PFSK-1 (cell line): ENCODE measurements around the gene MORN1.
A peak's percentile ranks its signal among the peaks of the same experiment; 100 is the strongest.

Experiments
- FOXP2 ChIP-seq: optimal IDR thresholded peaks from 2 replicates; pipeline ENCODE3; 2011; ENCODE audit warnings: borderline replicate concordance, control low read depth, inconsistent platforms; ENCODE audit not compliant: insufficient read depth; ENCODE audit errors: extremely low read length, extremely low read depth
- POLR2AphosphoS5 ChIP-seq: IDR thresholded peaks from 2 replicates; pipeline ENCODE4 v1.6.1; 2012; ENCODE audit warnings: low read depth, mild to moderate bottlenecking, control low read depth, low read length, moderate library complexity
- REST ChIP-seq, 2 experiments: IDR thresholded peaks; 2 replicates each; pipeline versions ENCODE4 v1.6.1 to v1.8.0; 2011 to 2012; ENCODE audit warnings: low read depth in 2 of 2, low read length in 2 of 2, control low read depth in 1 of 2, inconsistent platforms in 1 of 2, mild to moderate bottlenecking in 1 of 2, moderate library complexity in 1 of 2; ENCODE audit not compliant: insufficient read depth in 1 of 2
- SIN3A ChIP-seq: IDR thresholded peaks from 2 replicates; pipeline ENCODE4 v1.6.1; 2012; ENCODE audit warnings: mild to moderate bottlenecking, low read length, moderate library complexity, borderline replicate concordance; ENCODE audit not compliant: insufficient read depth
- TAF1 ChIP-seq: IDR thresholded peaks from 2 replicates; pipeline ENCODE4 v1.6.1; 2012; ENCODE audit warnings: low read length, control low read depth, borderline replicate concordance; ENCODE audit not compliant: insufficient read depth

Gene MORN1

GRCh38 chr1:2381741-2382620 lies 9.4 kb downstream of the MORN1 start:
- TF ChIP-seq POLR2AphosphoS5: no peak
- peak; percentile 72 for TF ChIP-seq FOXP2
- no peak for TF ChIP-seq SIN3A

GRCh38 chr1:2380816-2381591 lies 10.3 kb downstream of the MORN1 start:
- TF ChIP-seq FOXP2: peak; percentile 17
- TF ChIP-seq POLR2AphosphoS5: no peak

DNA sequence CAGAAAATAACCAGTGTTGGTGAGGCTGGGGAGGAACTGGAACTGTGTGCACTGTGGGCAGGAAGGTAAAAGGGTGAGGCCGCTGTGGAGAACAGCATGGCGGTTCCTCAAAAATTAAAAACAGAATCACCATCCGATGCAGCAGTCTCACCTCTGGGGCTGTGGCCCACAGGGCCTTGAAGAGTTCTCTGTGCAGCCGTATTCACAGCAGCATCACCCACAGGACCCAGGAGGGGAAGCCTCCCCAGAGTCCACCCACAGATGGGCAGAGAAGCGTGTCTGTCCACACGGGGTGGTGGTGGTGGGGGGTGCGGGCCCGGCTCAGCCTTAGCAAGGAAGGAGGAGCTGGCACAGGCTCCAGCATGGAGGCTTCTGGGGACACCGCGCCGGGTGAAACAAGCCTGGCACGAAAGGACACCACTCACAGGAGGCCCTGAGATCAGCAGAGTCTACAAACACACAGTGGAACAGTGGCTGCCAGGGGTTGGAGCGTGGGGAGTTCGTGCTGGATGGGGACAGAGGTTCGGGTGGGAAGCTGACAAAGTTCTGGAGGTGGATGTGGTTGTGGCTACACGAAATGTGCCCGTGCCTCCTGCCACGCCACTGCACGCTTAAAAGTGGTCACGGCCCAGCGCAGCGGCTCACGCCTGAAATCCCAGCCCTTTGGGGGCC lies 11.5 kb downstream of the MORN1 start:
- no peak for TF ChIP-seq TAF1
- no peak for TF ChIP-seq POLR2AphosphoS5
- no peak for TF ChIP-seq FOXP2
- TF ChIP-seq SIN3A: no peak
- no peak for TF ChIP-seq REST (IDR thresholded peaks at IDR 0.05; ENCODE audit: insufficient read depth in 1 of 2, low read depth in 2 of 2, low read length in 2 of 2)

- TF ChIP-seq SIN3A (no peak), REST (IDR thresholded peaks at IDR 0.05; ENCODE audit: insufficient read depth in 1 of 2, low read depth in 2 of 2, low read length in 2 of 2) (no peak)
Observed at GRCh38 chr1:2378956-2379732, 12.2 kb downstream of the MORN1 start.

DNA sequence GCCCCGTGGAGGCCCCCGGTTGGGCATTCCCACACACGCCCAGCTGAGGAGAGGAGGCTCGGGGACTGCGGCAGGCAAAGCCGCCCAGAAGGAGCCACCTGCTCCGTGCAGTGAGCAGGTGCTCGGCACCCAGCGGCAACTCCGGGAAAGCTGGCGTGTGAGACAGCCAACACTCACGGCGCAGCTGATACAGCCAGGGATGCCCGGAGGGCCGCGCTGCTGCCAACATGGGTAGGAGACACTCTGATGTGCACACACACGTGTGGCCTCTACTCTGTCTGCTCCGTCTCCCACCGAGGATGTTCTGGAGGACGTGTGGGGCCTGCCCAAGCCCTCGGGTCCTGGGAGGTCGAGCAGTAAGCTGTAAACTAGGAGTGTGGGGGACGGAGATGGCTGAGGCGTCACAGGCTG lies 12.9 kb downstream of the MORN1 start:
- TF ChIP-seq SIN3A (no peak), REST (IDR thresholded peaks at IDR 0.05; ENCODE audit: insufficient read depth in 1 of 2, low read depth in 2 of 2, low read length in 2 of 2) (no peak), TAF1 (no peak), FOXP2 (no peak), POLR2AphosphoS5 (no peak)

- TF ChIP-seq SIN3A (no peak), TAF1 (no peak), REST (IDR thresholded peaks at IDR 0.05; ENCODE audit: insufficient read depth in 1 of 2, low read depth in 2 of 2, low read length in 2 of 2) (no peak), FOXP2 (no peak), POLR2AphosphoS5 (no peak)
Observed at GRCh38 chr1:2377751-2378440, 13.5 kb downstream of the MORN1 start.
